ENCODE data around the gene NPTN. TPM values are rescaled to one million over a fixed set of nuclear protein-coding genes. Genes with fewer than 3 reads are reported as not detected.

The NPTN gene
- total RNA-seq, 4 donors from 2014 or later = 84.3 to 118 (median 106) TPM

DNA sequence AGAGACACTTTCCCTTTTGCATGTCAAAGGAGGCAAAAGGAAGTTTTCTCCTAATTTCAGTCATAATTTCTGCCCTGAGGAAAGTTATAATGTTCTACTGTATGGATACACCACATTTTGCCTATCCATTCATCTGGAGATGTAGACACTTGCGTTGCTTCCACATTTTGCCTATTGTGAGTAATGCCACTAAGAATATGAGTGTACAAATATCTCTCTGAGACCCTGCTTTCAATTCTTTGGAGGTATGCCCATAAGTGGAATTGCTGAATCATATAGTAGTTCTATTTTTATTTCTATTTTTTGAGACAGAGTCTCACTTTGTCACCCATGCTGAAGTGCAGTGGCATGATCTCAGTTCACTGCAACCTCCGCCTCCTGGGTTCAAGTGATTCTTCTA, 47.4 kb upstream of the NPTN start:
- Histone ChIP-seq H3K9me3 (no peaks in the 10 kb centered on the region), H3K27me3 (peaks cover 0 to 3% of the 10 kb centered on the region in 2 donors), H3K4me1 (peaks cover 0 to 27% (median 9%) of the 10 kb centered on the region in 4 donors), H3K4me3 (no peak overlapping the region), H3K36me3 (no peaks in the 10 kb centered on the region), H3K27ac (no peak overlapping the region)
- 68 to 84% methylated on average over 2 of the region's 2 CpGs for WGBS, 2 donors
- DNase-seq (ENCODE audit: low spot score in 2 of 2) = no peak
- TF ChIP-seq POLR2A (IDR thresholded peaks at IDR 0.05) (no peak), EP300 (IDR thresholded peaks at IDR 0.05) (no peak)
- TF ChIP-seq, protein P1, sequence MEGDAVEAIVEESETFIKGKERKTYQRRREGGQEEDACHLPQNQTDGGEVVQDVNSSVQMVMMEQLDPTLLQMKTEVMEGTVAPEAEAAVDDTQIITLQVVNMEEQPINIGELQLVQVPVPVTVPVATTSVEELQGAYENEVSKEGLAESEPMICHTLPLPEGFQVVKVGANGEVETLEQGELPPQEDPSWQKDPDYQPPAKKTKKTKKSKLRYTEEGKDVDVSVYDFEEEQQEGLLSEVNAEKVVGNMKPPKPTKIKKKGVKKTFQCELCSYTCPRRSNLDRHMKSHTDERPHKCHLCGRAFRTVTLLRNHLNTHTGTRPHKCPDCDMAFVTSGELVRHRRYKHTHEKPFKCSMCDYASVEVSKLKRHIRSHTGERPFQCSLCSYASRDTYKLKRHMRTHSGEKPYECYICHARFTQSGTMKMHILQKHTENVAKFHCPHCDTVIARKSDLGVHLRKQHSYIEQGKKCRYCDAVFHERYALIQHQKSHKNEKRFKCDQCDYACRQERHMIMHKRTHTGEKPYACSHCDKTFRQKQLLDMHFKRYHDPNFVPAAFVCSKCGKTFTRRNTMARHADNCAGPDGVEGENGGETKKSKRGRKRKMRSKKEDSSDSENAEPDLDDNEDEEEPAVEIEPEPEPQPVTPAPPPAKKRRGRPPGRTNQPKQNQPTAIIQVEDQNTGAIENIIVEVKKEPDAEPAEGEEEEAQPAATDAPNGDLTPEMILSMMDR (IDR thresholded peaks at IDR 0.05) = no peak

DNA sequence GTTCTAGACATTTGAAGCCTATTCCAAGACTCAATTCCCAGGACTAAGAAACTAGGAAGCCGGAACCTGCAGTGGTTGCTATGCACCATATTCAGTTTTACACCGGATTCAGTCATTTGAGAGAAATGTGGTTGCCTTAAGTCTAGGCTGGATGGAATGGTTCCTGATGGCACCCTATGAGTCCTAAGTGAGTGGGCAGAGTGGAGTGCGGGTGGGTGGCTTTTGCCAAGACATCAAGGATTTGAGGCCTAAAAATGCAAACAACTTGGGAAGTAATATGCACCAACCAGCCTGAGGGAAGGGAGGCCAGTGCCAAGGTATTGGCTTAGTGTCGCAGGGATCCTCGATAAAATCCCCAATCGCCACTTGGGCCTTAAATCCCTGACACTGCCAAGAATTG, 46.8 kb upstream of the NPTN start:
- H3K4me1 ChIP-seq = peaks cover 0 to 21% (median 7%) of the 10 kb centered on the region in 4 donors
- H3K27ac ChIP-seq = no peak overlapping the region
- H3K36me3 ChIP-seq = no peaks in the 10 kb centered on the region
- TF ChIP-seq, protein P1 (IDR thresholded peaks at IDR 0.05) = no peak
- TF ChIP-seq EP300 (IDR thresholded peaks at IDR 0.05) (no peak), POLR2A (IDR thresholded peaks at IDR 0.05) (no peak)
- no peak for DNase-seq (ENCODE audit: low spot score in 2 of 2)
- no peaks in the 10 kb centered on the region for H3K9me3 ChIP-seq
- H3K27me3 ChIP-seq = peaks cover 0 to 3% of the 10 kb centered on the region in 2 donors
- no peak overlapping the region for H3K4me3 ChIP-seq
- 88 to 91% methylated on average over 6 of the region's 6 CpGs for WGBS, 2 donors

DNA sequence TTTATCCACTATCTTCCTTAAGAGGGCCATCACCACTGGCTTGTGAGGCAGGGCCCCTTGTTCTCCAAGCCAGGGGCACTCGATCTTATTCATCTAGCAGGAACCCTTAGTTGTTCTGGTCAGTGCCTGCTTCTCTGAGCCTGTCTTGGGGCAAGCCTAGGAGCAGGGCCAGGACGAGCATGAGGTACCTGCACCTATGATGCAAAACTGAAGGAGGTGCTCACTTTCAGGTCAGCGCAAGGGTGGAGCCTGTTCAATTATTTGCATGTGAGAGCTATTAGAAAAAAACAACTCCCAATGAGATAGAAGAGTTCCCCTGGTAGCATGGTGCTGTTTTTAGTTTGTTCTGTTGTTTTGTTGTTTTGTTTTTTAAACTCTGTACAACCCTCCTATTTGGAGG, 46.0 kb upstream of the NPTN start:
- Histone ChIP-seq H3K27ac (no peak overlapping the region), H3K4me3 (no peak overlapping the region), H3K27me3 (no peaks in the 10 kb centered on the region), H3K9me3 (no peaks in the 10 kb centered on the region), H3K36me3 (no peaks in the 10 kb centered on the region), H3K4me1 (peaks cover 0 to 16% (median 6%) of the 10 kb centered on the region in 4 donors)
- TF ChIP-seq, protein P1 (IDR thresholded peaks at IDR 0.05) = no peak
- TF ChIP-seq EP300 (IDR thresholded peaks at IDR 0.05) = no peak
- no peak for TF ChIP-seq POLR2A (IDR thresholded peaks at IDR 0.05)
- 72 to 78% methylated on average over 3 of the region's 3 CpGs for WGBS, 2 donors
- DNase-seq (ENCODE audit: low spot score in 2 of 2) = no peak

DNA sequence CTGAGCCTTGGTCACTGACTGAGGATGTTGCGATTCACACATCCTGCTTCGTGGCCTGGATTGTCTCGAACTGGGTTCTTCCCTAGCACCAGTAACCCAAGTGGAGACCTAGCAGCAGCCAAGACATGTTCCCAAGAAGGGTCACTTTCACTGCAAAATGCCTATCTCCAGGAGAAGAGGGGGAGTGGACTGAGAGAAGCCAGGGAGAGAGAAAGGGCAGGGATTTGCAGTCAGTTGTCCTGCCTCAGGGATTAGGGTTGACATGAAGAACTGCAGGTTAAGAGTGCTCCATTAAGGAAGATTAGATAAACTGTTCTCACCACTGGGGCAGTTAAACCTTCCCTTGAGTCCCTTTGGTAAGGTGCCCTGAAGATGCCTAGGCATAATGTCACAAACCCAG, 45.3 kb upstream of the NPTN start:
- Histone ChIP-seq H3K9me3 (no peaks in the 10 kb centered on the region), H3K36me3 (no peaks in the 10 kb centered on the region), H3K27me3 (no peaks in the 10 kb centered on the region), H3K4me1 (peaks cover 0 to 11% (median 3%) of the 10 kb centered on the region in 4 donors), H3K27ac (no peak overlapping the region), H3K4me3 (no peak overlapping the region)
- no peak for DNase-seq (ENCODE audit: low spot score in 2 of 2)
- TF ChIP-seq EP300 (IDR thresholded peaks at IDR 0.05) (no peak), POLR2A (IDR thresholded peaks at IDR 0.05) (no peak)
- TF ChIP-seq, protein P1 (IDR thresholded peaks at IDR 0.05) = no peak
- WGBS, 2 donors = 82 to 85% methylated on average over 3 of the region's 3 CpGs

DNA sequence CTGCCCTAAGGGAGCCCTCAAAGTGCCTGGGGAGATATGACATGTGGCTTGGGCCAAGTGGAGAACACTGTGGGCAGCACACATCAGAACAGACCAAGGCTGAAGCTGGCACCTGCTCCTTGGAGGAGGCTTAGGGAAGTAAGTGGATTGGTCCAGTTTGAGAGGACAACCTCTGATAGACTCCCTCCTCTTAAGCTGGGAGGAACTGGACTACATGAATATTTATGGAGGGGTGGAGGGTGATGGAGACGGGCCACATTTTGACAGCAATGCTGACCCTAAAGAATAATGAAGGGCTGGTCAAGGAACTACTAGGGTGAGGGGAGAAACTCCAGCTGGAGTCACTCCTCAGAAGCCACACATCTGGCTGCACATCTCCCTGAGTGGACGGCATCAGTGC, 44.5 kb upstream of the NPTN start:
- WGBS, 2 donors = 84 to 86% methylated on average over 2 of the region's 2 CpGs
- Histone ChIP-seq H3K9me3 (no peaks in the 10 kb centered on the region), H3K27ac (no peak overlapping the region), H3K36me3 (no peaks in the 10 kb centered on the region), H3K4me1 (peaks cover 0 to 7% (median 0%) of the 10 kb centered on the region in 4 donors), H3K27me3 (no peaks in the 10 kb centered on the region), H3K4me3 (no peak overlapping the region)
- TF ChIP-seq, protein P1 (IDR thresholded peaks at IDR 0.05) = no peak
- no peak for TF ChIP-seq POLR2A (IDR thresholded peaks at IDR 0.05)
- TF ChIP-seq EP300 (IDR thresholded peaks at IDR 0.05) = no peak
- no peak for DNase-seq (ENCODE audit: low spot score in 2 of 2)
